LHCN-M2 (cell line): Measurements from ENCODE around the gene SPATA9. TPM values are rescaled to one million over a fixed set of nuclear protein-coding genes. Genes with fewer than 3 reads are reported as not detected.
"Not testable (repeated sequence)": the region's sequence is repeated elsewhere in the genome, so short reads cannot be mapped to it uniquely, and the experiment has no call there.

ENCODE experiments used
- DNase-seq: peaks from one replicate; pipeline ENCODE4 v3.0.0-alpha.2; 2012; ENCODE audit warnings: low read depth
- total RNA-seq: library from RNA; depleted of rRNA; stranded (reverse); fragments of >200 nt; gene quantifications from 2 replicates; pipeline ENCODE4 v1.2.3, GENCODE V29; 2014

Gene SPATA9
- total RNA-seq, 1 experiment from 2014 or later, result 1.7 TPM

- no peak for DNase-seq
Observed at GRCh38 chr5:95717439-95717838, 34.6 kb upstream of the SPATA9 start.

DNA sequence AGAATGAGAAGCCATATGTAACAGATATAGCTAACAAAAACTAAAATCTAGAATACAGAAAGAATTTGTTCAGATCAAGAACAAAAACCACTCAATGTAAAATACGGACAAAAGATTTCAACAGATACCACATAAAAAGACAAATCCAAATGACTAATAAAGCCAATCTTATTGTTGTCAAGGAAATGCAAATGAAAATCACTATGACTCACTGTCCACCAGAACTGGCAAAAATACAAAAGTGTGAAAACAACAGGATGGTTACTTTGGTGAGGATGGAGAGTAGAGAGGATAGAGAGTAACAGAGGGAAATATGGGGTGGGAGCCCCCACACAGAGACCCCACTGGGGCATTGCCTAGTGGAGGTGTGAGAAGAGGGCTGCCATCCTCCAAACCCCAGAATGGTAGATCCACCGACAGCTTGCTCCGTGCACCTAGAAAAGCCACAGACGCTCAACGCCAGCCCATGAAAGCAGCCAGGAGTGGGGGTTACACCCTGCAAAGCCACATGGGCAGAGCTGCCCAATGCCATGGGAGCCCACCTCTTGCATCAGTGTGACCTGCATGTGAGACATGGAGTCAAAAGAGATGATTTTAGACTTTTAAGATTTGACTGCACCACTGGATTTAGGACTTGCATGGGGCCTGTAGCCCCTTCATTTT, 33.1 kb upstream of the SPATA9 start:
- DNase-seq, result peak; percentile 95

- DNase-seq, result no peak
Observed at GRCh38 chr5:95713960-95714710, 31.3 kb upstream of the SPATA9 start.

- DNase-seq, result not testable (repeated sequence)
Observed at GRCh38 chr5:95713246-95713645, 30.5 kb upstream of the SPATA9 start.

DNA sequence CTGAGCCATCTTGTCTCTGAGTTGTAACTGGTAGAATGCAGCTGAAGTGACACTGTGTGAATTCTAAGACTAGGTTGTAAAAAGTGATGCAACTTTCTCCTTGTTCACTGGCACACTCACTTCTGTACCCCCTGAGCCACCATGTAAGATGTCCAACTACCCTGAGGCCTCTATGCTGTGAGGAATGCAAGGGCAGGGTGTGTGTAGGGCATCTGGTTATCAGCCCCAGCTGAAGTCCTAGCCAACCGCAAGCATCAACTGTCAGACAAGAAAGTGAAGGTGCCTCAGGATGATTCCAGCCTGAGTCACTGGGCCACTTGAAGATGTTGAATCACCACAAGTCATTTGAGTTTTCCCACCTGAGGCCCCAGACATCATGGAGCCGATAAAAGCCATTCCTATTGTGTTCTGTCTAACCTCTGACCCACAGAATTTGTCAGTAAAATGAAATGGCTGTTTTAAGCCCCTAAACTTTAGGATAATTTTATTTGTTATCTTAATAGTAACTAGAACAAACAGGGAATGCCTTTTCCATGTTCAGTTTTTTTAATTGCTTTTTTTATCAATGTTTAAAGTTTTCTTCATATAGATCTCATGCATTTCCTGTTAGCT, 29.7 kb upstream of the SPATA9 start:
- peak; percentile 94 for DNase-seq

DNA sequence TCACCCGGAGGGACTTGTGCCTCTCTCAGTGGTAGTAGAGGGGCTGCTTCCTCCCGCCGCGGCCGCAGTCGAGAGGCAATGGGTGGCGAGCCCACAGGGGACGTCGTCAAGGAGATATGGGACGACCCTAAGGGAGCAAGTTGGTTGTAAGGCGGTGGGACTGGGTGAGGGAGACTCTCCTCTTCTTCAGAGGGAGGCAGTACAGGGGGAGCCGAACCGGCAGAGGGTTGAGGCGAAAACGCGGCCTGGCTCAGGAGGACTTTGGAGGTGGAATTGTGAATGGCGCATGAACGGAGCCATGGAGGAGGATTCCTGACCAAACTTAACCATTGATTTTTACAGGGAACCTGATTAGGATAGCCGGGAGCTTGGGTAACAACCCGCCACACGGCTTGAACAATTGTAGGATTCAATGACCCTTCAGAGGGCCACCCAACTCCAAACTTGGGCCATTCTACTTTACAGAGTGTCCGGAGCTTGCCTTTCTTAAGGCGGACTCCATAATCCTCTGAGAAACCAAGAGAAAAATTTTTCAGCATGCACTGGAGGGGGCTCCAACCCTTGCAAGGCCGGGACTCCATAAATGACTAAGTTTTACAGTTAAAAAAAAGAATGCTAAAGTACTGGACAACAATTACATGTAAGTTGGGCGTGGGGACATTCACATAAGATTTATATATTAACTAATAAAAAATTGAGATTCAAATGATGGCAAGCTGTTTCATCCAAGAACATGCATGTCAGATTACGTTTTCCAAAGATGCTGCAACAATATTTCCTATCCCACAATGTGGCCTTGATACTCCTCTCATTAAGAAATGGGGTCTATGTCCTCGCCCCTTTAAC, 28.9 kb upstream of the SPATA9 start:
- DNase-seq, result no peak

DNA sequence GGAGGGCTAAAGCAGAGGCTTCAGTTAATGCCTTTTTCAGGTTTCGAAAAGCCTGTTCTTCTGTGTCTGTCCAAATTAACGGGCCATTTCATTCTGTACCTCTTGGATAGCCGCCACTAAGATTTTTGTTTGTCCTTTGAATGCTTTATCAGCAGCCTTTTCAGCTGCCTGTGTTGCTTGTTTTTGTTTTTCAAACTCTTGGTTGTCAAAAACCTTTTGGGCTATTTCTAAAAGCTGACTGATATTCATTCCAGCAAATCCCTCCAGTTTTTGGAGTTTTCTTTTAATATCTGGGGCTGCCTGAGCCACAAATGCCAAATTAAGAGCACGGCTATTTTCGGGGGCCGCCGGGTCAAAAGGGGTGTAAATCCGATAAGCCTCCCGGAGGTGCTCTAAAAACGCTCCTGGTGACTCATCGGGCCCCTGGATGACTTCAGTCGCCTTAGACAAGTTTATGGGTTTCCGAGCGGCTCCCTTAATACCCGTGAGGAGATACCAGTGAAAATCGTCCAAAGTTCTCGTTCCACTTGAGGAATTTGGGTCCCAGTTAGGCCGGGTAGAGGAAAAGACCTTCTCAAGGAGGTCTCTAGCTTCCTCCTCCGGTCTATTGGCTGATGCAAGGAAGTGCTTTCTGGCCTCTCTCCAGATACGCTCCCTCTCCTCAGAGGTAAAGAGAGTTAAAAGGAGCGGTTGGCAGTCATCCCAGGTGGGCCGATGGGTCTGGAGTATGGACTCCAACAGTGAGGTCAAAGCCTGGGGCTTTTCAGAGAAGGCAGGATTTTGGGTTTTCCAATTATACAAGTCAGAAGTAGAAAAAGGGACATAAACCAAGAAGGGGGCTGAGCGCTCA, 28.1 kb upstream of the SPATA9 start:
- not testable (repeated sequence) for DNase-seq

GRCh38 chr5:95709967-95710650, 27.3 kb upstream of the SPATA9 start:
- no peak for DNase-seq

- DNase-seq, result no peak
Observed at GRCh38 chr5:95708876-95709275, 26.1 kb upstream of the SPATA9 start.

DNA sequence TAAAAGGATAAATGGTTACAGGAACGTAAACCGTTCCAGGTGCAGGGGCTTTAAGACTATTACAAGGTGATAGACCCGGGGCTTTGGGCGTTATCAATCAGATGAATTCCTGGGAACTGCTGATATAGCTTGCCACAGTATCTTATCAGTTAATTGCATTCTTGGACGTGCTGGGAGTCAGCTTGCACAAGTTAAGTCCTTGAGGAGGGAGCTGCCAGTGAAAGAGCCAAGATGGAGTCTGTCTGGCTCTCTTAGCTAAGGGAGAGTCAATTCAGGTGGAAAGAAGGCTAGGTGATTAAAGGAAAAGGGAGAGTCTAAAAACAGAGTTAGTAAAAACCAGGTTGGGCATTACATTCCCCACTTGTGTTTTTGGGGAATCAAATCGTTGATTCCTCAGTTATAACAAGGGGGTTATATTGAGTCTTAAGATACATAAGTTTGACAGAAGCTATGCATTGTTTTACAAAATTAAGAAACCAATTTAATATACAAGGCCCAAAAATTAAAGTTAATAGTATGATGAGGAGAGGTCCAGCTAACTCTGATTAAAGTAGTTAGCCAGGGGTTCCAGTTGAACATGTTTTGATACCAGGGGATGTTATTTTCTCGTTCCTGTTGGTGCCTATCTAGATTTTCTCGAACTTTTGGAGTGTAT, 24.9 kb upstream of the SPATA9 start:
- DNase-seq, result not testable (repeated sequence)

DNA sequence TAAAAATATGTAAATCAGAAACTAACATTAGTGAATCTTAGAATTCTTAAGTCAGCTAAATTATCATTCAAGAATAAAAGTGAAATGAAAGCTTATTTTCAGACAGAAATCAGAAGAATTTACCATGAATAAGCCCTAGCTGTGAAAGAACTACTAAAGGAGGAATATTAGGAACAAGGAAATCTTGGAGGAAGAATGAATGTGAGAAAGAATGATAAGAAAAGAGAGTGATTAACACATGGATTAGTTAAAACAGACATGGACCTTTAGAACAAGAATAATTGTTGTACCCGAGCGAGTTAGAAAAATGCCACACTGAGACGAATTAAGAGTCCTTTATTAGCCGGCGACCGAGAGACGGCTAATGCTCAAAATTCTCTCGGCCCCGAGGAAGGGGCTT, 24.3 kb upstream of the SPATA9 start:
- no peak for DNase-seq

DNA sequence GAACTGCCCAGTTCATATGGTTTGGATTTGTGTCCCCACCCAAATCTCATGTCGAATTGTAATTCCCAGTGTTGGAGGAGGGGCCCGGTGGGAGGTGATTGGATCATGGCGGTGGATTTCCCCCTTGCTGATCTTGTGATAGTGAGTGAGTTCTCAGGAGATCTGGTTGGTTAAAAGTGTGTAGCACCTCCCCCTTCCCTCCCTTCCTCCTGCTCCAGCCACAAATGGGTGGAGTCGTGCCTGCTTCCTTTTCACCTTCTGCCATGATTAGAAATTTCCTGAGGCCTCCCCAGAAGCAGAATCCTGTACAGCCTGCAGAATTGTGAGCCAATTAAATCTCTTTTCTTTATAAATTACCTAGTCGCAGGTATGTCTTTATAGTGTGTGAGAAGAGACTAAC, 23.4 kb upstream of the SPATA9 start:
- DNase-seq, result not testable (repeated sequence)

- DNase-seq, result no peak
Observed at GRCh38 chr5:95704150-95704549, 21.4 kb upstream of the SPATA9 start.

DNA sequence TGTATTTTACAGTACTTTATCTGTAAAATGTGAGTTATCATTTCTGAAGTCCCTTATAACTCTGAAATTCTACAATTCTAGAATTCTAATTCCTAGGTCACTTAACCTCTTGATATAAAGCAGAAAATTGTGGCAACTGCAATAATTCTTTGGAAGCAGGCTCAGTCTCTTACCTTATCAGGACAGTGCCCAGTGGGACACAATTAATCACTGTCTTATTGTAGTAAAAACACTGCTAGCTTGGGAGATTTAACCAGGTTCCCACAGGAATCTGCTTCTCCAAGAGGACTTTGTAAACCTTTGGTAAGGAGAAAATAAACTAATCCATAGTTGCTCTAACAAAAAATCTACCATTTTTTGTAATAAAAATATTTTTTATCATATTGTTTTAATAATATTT, 18.3 kb upstream of the SPATA9 start:
- DNase-seq, result no peak

DNA sequence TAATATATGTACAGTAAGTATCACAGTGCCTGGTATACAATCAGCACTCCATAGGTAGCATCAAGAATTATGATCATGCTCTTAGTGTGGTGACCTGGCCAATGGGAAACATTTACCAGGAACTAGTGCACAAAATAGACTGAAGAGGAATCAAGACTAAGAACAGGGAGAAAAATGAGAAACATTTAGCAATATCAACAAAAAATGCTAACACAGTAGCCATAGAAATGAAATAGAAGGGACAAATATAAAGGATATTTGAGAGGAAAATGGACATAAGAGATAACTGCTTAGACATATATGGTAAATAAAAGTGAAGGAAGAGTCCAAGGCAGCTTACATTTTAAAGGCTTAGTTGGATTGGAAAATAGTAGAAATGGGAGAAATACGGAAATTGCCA, 16.5 kb upstream of the SPATA9 start:
- DNase-seq, result no peak

- DNase-seq, result no peak
Observed at GRCh38 chr5:95697781-95698681, 15.2 kb upstream of the SPATA9 start.

DNA sequence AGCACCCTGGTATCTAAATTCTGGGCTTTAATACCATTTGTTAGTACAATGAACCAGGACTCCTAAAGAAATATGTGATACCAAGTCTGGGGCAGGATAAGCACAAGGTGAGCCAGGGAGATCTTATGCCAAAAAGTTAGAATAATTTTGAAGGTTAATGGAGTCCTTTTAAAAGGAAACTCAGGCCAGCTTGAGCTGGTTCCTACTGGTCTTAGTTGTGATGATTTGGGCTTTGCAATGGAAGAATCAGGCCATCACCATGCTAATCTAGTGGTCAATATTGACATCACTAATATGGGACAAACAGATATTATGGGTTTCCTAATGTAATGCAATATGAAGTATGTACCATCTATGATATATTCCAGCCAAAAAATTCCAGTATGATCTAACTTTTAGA, 7.5 kb upstream of the SPATA9 start:
- DNase-seq, result no peak

DNA sequence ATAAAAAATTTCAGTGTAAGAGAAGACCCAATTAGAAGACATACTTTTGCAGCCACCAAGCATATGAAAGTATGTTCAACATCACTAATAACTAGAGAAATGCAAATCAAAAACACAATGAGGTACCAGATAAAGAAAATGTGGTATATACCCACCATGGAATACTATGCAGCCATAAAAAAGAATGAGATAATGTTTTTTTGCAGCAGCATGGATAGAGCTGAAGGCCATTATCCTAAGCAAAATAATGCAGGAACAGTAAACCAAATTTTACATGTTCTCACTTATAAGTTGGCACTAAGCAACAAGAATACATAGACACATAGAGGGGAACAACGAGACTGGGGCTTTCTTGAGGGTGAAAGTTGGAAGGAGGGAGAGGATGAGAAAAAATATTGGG, 6.9 kb upstream of the SPATA9 start:
- no peak for DNase-seq

DNA sequence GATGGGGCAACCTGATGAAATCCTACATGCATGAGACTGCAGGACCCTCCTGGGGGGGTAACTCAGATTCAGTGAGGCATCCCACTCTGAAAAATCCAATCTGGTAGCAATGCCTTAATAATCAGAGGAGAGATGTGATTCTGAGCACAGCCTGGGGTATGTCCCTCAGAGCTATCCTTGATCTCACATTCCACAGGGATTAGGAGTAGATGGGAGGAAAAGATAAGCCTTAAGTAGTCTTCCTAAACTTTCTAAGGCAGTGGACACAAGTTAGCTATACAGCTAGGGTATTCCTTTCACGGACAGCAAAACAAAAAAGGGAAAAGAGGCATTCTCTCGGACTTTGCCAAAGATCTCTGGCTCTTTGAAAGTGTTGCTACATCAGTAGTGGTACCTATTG, 3.9 kb upstream of the SPATA9 start:
- DNase-seq, result no peak
